ENCODE measurements around the gene KLHL33. TPM values are rescaled to one million over a fixed set of nuclear protein-coding genes. Genes with fewer than 3 reads are reported as not detected.

Gene KLHL33
- total RNA-seq, 1 experiment from 2014 or later: 0.28 TPM

GRCh38 chr14:20383032-20383431 is 52.9 kb downstream of the KLHL33 start:
- Histone ChIP-seq H3K27me3 (ENCODE audit: control insufficient read depth, insufficient read depth, low read length) (no peaks in the 10 kb centered on the region), H3K36me3 (replicated peaks; ENCODE audit: control insufficient read depth, insufficient read depth, low read length) (peaks cover 31% of the 10 kb centered on the region), H3K4me3 (ENCODE audit: insufficient read depth, low read depth, low read length) (no peak overlapping the region)
- DNase-seq: no peak

DNA sequence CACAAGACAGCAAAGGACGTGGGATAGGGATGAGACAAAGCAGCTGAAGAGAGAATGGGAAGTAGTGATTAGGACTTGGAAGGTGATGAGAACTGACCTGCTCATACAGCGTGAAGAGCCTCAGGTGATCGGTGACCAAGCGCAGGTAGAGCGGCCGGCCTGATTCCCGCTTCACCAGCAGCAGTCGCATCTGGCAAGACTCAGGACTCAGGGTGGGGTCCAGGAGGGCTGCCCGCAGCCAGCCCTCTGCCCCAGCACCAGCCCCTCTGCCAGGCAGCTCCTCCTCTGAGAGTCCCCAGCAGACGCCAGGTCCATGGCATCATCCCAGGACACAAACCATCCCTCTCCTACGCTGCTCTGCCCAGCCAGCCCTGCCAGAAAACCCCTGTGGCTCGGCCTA is 53.4 kb downstream of the KLHL33 start:
- peaks cover 31% of the 10 kb centered on the region for H3K36me3 ChIP-seq (replicated peaks; ENCODE audit: control insufficient read depth, insufficient read depth, low read length)
- H3K27me3 ChIP-seq (ENCODE audit: control insufficient read depth, insufficient read depth, low read length): no peaks in the 10 kb centered on the region
- no peak for DNase-seq
- no peak overlapping the region for H3K4me3 ChIP-seq (ENCODE audit: insufficient read depth, low read depth, low read length)

GRCh38 chr14:20381341-20381740 is 54.6 kb downstream of the KLHL33 start:
- peaks cover 32% of the 10 kb centered on the region for H3K36me3 ChIP-seq (replicated peaks; ENCODE audit: control insufficient read depth, insufficient read depth, low read length)
- DNase-seq: no peak
- no peak overlapping the region for H3K4me3 ChIP-seq (ENCODE audit: insufficient read depth, low read depth, low read length)
- H3K27me3 ChIP-seq (ENCODE audit: control insufficient read depth, insufficient read depth, low read length): no peaks in the 10 kb centered on the region

DNA sequence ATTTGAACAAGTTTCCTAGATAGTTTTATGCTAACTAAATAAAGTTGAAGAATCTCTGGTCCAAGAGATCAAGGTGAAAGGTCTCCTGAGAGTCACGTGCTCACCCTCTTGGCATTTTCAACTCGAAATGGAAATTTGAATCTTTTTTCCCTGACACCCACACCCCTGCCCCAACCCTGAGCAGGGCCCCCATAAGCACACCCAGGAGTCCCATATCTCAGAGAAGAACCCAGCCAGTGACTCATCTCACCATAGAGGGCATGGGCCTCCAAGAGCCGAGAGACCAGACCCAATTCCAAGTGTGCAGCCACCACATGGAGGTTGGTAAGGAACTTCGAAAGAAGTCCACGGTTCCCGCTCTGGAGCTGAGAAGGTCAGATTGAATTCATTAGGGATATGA is 55.3 kb downstream of the KLHL33 start:
- Histone ChIP-seq H3K4me3 (ENCODE audit: insufficient read depth, low read depth, low read length) (no peak overlapping the region), H3K27me3 (ENCODE audit: control insufficient read depth, insufficient read depth, low read length) (no peaks in the 10 kb centered on the region), H3K36me3 (replicated peaks; ENCODE audit: control insufficient read depth, insufficient read depth, low read length) (peaks cover 30% of the 10 kb centered on the region)
- no peak for DNase-seq

- Histone ChIP-seq H3K27me3 (ENCODE audit: control insufficient read depth, insufficient read depth, low read length) (no peaks in the 10 kb centered on the region), H3K4me3 (ENCODE audit: insufficient read depth, low read depth, low read length) (no peak overlapping the region), H3K36me3 (replicated peaks; ENCODE audit: control insufficient read depth, insufficient read depth, low read length) (peaks cover 26% of the 10 kb centered on the region)
- DNase-seq: no peak
Observed at GRCh38 chr14:20379743-20380142, 56.2 kb downstream of the KLHL33 start.

DNA sequence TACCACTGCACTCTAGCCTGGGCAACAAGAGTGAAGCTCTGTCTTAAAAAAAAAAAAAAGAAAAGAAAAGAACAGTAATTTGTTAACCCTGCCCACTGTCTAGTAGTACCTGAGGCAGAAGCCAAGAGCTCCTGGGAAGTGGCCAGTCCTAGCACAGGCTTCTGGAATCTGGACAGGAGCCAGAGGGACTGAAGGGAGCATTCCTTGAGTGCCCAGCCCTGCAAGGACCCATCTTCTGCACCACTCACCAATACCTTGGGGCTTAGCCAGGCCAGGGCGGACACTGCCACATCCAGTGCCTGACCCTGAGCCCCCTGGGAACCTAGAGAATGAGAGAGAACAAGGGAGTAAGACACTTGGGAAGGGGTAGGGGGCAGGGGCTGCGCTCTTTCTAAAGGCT is 58.8 kb downstream of the KLHL33 start:
- Histone ChIP-seq H3K27me3 (ENCODE audit: control insufficient read depth, insufficient read depth, low read length) (no peaks in the 10 kb centered on the region), H3K36me3 (replicated peaks; ENCODE audit: control insufficient read depth, insufficient read depth, low read length) (peaks cover 25% of the 10 kb centered on the region), H3K4me3 (ENCODE audit: insufficient read depth, low read depth, low read length) (no peak overlapping the region)
- DNase-seq: no peak

- Histone ChIP-seq H3K36me3 (replicated peaks; ENCODE audit: control insufficient read depth, insufficient read depth, low read length) (peaks cover 23% of the 10 kb centered on the region), H3K27me3 (ENCODE audit: control insufficient read depth, insufficient read depth, low read length) (no peaks in the 10 kb centered on the region), H3K4me3 (ENCODE audit: insufficient read depth, low read depth, low read length) (no peak overlapping the region)
- peak; percentile 32 for DNase-seq
Observed at GRCh38 chr14:20376071-20376588, 59.8 kb downstream of the KLHL33 start.

Other genes with a start within 250 kb of the KLHL33 start
- gene OR11G2, start 245.3 kb downstream of the KLHL33 start, total RNA-seq (2014; rRNA removed; shearing (Covaris generic)): not detected in 2 replicates
- gene OR11H6, start 212.5 kb downstream of the KLHL33 start, total RNA-seq (2014; rRNA removed; shearing (Covaris generic)): not detected in 2 replicates
- gene OR11H7, start 207.2 kb downstream of the KLHL33 start, total RNA-seq (2014; rRNA removed; shearing (Covaris generic)): not detected in 2 replicates
- not detected in 2 replicates for gene OR11H4, start 196.9 kb downstream of the KLHL33 start, total RNA-seq (2014; rRNA removed; shearing (Covaris generic))
- 13.4 and 15.3 TPM in 2 replicates for gene TTC5, start 130.2 kb downstream of the KLHL33 start, total RNA-seq (2014; rRNA removed; shearing (Covaris generic))
- gene CCNB1IP1, start 102.9 kb downstream of the KLHL33 start, total RNA-seq (2014; rRNA removed; shearing (Covaris generic)): 174 and 295 TPM in 2 replicates
- gene PARP2, start 92.5 kb downstream of the KLHL33 start, total RNA-seq (2014; rRNA removed; shearing (Covaris generic)): 26.5 and 31.6 TPM in 2 replicates
- 10.5 and 12.6 TPM in 2 replicates for gene TEP1, start 22.7 kb downstream of the KLHL33 start, total RNA-seq (2014; rRNA removed; shearing (Covaris generic))
- gene OSGEP, start 18.6 kb upstream of the KLHL33 start, total RNA-seq (2014; rRNA removed; shearing (Covaris generic)): 58.4 and 62.6 TPM in 2 replicates
- 87.1 and 106 TPM in 2 replicates for gene APEX1, start 19.1 kb upstream of the KLHL33 start, total RNA-seq (2014; rRNA removed; shearing (Covaris generic))
- 33.6 and 36.1 TPM in 2 replicates for gene PIP4P1, start 25.3 kb upstream of the KLHL33 start, total RNA-seq (2014; rRNA removed; shearing (Covaris generic))
- gene PNP, start 33.2 kb upstream of the KLHL33 start, total RNA-seq (2014; rRNA removed; shearing (Covaris generic)): 244 and 255 TPM in 2 replicates
- not detected in 2 replicates for gene RNASE10, start 69.4 kb upstream of the KLHL33 start, total RNA-seq (2014; rRNA removed; shearing (Covaris generic))
- gene RNASE9, start 124.9 kb upstream of the KLHL33 start, total RNA-seq (2014; rRNA removed; shearing (Covaris generic)): not detected in 2 replicates
- gene RNASE11, start 151.8 kb upstream of the KLHL33 start, total RNA-seq (2014; rRNA removed; shearing (Covaris generic)): not detected in 2 replicates
- not detected in 2 replicates for gene RNASE12, start 155.2 kb upstream of the KLHL33 start, total RNA-seq (2014; rRNA removed; shearing (Covaris generic))
- gene OR6S1, start 205.5 kb upstream of the KLHL33 start, total RNA-seq (2014; rRNA removed; shearing (Covaris generic)): not detected in 2 replicates
- 15.8 and 20.5 TPM in 2 replicates for gene RNASE4, start 248.4 kb upstream of the KLHL33 start, total RNA-seq (2014; rRNA removed; shearing (Covaris generic))